Stimulated activated CD8-positive, alpha-beta memory T cell treated with anti-CD3 and anti-CD28 coated beads, Interleukin-7, amount 100 ng/mL, for 48 hours (primary cell): ENCODE data around the gene OTOF.

Source experiments
- DNase-seq, 2 donors: peaks; one replicate each; pipeline ENCODE4 v3.0.0-alpha.2; 2020; ENCODE audit warnings: low read depth in 1 of 2; ENCODE audit errors: extremely low read depth in 1 of 2

OTOF gene

DNA sequence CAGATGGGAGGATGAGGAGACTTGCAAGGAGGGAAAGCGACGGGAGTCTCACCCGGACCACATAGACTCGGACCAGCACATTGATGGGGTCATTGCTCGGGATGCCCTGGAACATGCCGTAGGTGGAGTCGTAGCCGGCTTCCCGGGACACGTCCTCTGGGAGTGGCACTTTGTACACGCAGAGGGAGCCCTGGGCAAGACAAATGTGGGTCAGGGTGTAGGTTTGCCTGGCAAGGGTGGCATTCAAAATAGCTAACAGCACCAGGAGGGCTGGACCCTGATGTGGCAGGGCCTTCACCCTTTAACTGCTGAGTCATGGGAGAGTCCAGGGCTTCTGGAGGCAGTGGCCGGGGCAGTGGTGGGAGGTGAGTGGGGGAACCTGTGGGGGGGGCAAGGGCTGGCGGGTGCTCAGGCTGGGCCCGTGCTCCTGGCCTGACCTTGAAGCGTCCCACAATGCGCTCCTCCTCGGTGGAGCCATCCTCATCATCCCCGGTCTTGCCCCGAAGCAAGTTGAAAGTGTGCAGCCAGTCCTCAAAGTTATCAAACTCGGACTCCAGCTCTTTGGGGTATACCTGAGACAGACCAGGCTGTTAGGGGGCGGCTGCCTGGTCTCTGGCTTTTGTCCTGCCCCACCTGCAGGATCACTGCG is 11.1 kb downstream of the OTOF start:
- no peak for DNase-seq

DNA sequence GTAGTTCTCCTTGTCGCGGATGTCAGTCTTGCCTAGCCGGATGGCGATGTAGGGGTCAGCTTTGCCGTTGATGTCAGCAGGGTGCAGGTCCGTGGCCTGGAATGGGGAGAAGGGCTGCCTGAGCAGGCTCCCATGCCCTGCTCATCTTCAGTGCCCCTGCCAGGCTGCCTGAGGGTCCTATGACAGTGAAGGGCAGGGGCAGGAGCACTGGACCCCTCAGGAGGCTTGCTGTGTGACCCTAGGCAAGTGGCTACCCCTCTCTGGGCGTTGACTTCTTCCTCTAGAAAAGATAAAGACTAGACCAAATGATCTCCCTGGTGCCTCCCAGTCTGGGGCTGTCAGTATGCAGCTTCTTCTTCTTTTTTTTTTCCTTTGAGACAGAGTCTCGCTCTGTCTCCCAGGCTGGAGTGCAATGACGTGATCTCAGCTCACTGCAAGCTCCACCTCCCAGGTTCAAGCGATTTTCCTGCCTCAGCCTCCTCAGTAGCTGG is 11.9 kb downstream of the OTOF start:
- no peak for DNase-seq

DNA sequence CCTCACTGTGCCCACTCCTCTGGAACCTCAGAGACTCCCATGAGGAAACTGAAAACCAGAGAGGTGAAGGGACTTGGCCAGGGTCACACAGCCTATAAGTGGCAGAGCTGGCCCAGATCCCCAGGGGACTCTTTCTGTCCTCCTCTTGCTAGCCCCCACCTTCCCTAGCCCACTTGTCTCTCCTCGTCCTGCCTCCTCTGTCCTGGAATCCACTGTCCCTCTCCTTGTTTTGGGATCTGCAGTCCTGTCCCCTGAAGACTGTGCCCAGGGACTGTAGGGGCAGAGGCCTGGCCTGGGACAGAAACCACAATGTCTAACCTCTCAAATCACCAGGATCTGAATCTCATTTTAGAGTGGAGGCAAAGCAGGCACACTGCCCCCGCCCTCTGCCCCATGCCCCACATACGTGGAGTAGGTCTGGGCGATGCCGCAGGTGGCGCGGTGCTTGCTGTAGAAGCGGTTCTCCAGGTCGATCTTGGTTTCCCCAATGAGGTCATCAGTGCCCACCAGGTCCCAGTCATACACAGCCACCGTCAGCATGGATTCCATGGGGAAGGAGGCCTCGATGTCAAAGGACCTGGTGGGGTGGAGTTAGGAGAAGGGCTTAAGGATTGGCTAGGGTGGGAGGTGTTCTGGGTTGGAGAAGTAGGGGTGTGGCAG is 12.5 kb downstream of the OTOF start:
- DNase-seq: no peak

DNA sequence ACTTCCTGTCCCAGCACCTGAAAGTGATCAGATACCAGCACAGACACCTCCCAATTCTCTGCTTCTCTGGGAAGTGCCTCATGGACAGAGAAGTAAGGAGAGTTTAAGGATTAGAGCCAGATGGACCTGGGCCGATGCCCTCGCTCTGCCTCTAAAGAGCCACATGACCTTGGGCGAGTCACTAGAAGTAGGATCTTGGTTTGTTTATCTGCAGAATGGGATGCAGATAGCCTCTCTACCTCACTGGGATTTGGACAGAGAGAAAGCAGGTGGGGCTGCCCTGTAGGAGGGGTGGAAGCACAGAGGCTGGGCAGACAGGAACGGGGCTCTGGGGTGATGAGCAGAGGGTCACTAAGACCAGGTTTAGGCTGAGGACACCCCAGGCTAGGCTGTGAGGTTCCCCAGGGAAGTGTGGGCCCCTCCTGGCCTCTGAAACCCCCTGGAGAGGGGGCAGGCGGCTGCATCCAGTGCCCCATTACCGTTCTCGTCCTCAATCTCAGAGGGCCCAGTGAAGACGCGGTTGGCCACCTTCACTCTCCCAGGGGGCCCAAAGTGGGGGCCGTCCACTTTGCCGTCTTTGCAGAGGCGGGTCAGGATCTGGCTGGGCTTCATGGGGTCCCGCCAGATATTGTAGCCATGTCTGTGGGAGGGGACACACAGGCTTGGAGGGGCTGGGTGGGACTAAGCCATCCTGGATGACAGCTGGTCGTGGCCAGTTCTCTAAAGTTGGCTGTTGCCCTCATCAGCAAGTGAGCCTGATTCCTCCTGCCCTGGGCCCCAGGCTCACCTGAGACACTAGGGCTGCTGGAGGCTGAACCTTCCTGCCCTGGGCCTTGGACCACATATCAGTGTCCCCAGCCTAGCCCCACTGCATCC is 13.3 kb downstream of the OTOF start:
- no peak for DNase-seq

DNA sequence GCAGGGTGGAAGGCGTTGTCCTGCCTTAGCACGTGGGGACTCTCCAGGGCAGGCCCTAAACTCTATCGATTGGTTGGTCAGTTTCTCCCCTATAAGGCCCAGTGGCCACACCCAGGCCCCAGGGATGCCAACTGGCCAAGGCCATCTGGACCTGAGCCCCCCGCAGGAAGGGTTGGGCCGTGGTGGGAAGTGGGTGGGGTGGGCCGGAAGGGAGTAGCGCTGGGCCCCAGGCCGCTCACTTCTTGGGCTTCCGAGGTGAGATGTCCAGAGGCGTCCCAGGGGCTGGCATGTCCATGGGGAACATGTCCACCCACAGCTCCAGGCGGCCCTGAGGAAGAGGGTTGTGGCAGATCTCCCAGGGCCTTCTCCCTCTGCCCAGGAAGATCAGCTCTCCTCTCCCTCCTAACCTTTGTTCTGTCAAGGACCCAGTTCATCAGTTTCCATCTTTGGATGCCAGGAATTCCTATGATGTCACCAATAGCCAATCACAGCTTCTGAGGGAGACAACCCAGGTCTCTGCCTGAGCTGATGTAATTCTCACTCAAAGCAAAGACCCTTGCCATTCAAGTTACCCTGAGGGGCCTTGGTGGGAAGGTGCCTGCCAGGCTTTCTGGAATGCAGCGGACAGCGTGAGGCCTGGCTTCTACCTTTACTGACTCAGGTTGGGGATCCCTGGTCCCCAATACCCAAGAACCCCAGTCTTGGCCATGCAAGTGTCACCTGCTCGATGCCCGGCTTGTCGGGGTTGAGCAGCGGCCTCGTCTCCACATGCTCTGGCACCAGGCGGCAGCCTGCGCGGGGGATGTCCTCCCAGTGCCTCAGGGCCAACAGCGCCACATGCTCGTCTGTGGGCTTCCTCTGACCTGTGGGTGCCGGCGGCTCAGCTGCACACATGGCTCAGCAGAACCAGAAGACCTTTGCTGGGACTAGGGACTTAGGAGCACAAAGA is 14.4 kb downstream of the OTOF start:
- no peak for DNase-seq

DNA sequence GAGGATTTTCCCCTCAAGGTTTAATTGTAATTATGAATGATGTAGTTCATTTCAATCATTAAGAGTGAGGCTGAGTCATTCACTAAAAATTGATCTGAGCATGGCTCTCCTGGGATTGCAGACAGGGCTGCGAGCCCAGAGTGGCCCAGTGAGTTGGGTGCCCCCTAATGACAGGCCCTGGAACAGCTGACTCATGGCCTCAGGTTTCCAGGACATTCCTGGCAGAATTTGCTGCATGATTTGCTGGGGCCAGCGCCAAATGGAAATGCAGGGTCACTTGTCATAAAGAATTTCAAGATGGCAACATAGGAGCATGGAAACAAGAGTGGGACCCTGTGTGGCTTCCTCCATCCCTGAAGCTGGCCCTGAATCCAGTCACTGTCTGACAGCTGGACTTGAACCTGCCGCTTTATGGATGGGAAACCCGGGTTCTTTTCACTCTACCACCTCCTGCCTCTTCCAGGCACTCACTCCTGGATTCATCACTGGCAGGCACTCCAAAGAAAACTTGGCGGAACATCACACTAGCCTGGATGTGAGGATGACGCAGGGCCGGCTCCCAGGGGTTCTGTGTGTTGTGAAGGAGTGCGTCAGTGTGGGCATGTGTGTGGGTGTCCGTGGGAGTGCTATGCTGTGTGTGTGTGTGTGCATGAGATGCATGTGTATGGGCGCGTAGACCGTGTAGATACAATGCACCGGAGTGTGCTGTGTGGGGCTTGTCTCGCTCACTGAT is 15.2 kb downstream of the OTOF start:
- DNase-seq: no peak

DNA sequence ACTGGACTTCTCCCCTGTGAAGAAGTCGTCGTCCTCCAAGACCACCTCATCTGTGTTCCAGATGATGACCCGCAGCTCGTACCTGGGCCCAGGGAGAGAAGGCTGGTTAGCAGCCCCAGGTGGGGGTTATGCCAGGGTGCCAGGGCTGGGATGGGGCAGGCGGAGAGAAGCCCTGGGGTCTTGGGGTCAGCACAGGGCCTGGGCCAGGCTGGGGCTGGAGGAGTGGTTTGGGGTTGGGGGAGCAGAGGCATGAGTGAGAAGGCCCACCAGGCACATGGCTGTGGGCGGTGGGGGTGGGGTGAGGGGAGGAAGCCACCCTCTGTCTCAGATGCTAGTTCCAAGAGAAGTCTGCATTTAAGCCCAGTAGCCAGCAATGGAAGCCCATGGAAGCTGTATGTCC is 15.8 kb downstream of the OTOF start:
- DNase-seq: no peak

DNA sequence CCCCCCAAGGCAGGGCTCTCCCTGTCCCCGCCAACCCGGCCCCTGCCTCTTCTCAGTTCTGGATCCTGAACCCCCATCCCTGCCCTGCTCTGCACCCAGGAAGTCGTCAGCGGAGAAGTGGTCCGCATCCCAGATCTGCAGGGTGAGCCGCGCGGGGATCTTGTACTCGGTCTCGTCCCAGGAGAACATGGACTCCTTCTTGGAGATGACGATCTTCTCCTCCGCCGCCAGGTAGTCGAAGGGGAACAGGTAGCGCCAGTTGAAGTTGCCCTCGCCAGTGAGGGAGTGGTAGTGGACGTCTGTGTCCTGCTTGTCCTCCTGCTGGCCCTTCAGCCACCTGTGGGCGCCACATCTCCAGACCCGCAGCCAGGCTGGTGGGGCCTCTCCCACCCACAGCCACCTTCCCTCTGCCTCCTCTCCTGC is 16.3 kb downstream of the OTOF start:
- DNase-seq: no peak

DNA sequence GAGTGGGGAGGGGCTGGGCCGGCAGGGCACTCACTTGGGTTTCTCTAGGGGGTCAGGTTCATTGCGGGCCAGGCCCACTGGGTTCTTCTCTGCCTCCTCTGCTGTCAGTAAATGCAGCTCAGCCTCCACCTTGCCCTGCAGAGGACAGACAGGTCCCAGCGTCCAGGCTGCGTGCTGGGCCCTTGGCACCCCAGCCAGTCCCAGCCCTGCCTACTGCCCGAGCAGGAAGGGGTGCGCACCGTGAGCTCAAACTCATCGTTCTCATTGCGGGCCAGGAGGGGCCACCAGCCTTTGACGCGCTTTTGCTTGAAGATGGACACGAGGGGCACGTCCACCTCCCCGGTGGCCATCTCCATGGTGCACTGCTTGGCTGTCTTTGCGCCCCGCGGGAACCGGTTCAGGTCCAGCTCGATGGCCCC is 17.3 kb downstream of the OTOF start:
- DNase-seq: no peak

DNA sequence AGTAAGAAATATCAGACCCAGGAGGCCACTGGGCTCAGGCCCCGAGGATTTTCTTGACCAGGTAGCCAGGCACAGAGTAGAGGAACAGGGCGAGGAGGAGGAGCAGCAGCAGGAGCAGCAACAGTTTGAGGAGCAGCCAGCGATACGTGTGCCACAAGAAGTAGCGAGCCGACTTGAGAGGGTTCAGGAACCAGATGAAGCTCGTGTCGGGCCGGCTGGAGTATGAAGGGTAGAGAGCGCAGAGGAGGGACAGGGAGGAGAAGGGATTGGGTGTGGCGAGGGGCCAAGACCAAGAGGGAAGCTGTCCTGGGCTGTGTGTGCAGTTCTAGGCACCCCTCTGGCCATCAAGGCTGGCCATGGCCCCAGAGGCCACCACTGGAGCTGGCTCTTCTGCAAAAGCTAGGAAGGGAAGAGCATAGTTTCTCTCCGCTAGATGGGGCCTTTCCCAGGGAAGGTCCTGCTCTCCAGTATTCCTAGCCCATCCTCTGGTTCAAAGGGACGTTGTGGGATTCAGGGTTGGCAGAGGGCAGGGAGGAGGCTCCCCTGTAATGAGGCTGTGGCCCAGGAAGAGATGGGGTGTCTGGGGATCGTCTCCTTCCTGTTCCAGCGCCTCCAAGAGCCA is 17.8 kb downstream of the OTOF start:
- DNase-seq: no peak

DNA sequence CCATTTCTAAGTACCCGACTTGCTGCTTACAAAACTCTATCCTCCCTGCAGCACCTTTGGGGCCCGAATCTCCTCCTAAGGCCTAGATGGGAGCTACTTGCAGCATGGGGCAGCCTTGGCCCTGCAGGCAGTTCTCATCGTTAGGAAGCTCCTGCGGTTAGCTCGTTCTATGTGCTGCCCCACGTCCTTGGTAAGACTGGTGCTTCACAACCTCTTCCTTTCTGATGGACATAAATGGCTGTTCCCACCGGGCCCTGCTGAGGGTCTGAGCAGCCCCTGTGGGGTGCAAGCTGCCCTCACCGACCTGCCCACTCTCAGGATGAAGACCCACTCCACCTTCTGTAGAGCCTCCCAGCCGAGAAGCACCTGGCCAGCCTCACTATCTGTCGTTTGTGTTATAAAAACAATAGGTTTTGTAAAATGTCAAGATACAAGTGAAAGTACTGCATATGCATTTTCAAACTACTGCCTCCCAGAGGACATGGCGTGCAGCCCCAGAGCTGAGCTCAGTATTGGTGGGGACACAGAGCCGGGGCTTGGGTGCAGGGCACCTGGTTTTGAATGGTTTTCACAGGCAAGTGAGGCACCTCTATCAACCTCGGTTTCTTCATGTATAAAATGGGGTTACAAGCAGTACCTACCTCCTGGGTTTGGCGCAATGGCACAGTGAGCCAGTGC is 19.4 kb downstream of the OTOF start:
- DNase-seq: no peak

DNA sequence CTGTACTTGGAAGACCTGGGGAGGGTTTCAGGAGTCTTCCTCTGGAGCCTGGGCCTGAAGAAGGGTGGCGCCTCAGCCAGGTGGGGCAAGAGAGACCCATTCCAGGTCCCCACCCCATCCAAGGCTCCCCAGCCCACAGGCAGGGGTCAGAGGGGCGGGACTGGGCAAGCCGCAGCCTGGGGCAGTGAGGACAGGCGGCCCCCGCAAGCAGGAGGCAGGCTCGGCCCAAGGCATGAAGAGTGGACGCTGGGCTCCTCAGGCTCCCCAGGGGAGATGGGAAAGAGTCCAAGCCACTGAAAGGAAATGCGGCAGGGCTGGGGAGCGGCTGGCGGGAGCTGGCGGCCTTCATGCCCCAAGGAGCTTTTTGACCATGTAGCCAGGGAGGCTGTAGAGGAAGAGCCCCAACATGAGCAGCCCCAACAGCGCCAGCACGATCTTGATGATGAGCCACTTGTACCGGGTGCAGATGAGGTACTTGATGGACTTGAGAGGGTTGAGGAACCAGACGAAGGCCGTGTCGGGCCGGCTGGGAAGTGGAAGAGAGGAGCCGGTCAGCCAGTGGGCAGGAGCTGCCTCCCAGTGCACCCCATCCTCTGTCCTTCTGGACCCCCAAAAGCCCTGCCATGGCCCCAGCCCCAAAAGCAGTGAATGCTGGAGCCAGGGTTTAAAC is 20.1 kb downstream of the OTOF start:
- DNase-seq: no peak

DNA sequence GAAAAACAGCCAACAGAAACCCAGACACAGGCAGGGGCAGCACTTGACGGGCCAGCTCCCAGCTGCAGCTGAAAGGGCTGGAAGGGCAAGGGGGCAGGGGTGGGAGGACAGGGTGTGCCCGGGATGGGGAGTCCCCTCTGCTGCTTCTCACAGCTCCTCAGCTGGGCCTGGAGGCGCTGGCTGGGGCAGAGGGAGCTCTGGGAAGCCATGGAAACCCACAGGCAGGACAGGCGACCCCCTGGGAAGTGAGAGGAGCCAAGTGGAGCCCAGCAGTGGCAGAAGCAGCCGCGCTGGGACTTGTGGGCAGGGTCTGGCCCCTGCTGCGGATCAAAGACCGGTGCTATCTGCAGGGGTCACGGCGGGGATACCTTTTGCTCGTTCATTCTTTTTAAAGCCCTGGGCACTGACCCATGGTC is 20.7 kb downstream of the OTOF start:
- DNase-seq: no peak

DNA sequence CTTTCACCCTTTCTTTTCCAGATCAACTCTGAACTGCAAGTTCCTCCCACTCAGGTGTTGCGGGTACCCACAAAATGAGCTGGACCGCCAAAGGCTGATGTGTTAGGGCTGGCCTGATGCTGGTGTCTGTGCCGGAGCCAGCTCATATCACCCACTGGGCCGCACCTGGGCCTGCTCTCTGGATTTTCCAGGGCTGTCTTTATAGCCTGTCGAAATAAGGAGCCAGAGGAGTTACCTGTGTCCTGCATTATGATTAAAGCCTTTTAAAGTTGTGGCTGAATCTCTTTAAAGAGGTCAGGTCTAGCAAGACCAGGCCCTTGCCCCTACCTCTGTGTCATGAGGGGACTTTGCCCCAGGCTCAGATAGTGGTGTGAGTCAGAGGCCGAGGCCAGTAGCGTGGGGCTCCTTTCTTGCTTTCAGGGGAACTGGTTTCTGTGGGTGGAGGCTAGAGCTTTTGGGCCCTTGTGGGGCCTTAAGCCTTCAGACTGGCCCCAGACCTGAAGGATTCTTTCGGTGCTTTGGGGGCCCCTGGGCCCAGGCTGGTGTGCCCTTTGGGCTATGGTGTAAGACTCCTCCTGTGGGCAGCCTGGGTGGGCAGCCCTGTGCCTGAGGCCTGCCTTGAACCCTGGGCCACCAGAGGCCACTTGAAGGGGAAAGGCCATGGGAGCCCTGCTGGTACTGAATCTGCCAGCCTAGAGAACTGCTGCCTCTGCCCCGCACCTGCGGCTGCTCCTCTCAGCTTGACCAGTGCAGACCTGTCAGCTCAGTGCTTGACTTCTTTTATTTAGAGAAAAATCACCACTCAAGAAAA is 21.3 kb downstream of the OTOF start:
- DNase-seq: no peak

DNA sequence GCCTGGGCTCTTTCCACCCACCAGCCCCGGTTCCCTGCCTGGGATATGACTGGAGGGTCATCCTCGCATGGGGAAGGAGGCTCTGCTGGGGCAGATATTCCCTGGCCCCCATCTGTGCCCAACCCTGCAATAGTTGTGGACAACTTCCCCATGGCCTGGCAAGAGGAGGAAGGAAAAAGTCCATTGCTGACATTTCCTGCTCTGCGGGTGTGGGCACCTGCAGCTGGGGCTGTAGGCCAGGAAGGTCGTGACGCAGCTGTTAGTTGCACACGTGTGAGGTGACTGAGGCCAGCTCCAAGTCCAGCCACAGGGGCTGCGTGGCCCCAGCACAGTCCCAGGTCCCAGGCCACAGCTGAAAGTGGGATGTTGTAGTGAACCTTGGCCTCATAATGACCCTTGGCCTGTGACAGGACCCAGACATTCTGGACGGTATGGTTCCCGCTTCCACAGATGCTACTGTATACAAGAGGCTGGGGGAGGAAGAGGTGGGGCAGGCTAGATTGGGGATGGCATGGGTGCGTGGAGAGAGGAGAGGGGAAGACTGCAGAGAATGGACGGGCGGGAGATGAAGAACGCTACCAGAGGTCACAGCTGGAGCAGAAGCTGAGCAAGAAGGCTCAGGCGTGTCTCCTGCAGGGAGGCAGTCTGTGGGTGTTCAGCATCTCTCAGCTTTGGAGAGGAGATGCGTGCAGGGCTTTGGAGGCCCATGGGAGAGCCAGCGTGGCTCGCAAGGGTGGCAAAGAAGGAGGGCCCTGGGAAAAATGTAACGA is 22.1 kb downstream of the OTOF start:
- no peak for DNase-seq

DNA sequence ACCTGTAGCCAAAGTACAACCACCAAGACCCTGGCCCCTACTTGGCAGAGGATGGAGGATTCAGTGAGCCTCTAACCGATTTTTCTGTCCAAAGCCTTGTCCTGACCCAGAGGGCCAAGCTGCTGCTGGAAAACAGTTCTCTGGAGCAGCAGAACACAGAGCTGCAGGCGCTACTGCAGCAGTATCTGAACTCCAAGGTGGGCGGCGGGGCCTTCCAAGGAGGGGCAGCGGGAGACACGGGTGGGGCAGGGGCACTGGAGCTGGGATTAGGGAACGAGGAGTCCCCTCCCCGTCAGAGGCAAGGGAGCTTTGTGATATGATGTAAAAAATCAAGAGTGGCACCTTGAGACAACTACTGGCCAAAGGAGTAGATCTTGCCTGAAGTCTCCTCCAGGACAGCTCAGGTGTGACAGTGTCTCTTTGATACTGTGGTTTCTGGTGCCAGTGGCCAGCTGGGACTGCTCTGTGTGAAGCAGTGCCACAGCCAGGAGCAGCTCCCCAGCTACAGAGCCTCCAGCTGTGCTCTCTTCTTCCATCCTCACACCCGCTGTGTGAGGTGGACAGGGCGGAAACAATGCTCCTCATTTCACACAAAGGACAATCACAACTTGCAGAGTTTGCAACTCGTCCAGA is 22.8 kb downstream of the OTOF start:
- DNase-seq: no peak
